Epithelial cell of proximal tubule (primary cell): ENCODE data around the gene NLGN4X. TPM values are rescaled to one million over a fixed set of nuclear protein-coding genes. Genes with fewer than 3 reads are reported as not detected.
"Not testable (repeated sequence)": the region's sequence is repeated elsewhere in the genome, so short reads cannot be mapped to it uniquely, and the experiment has no call there.

Source experiments
- DNase-seq: peaks from one replicate; pipeline ENCODE4 v3.0.0-alpha.2; 2011; ENCODE audit warnings: low read depth
- H3K4me3 ChIP-seq: 2 replicates; pipeline ENCODE4 v1.5.1; 2011; ENCODE audit warnings: low read depth, mild to moderate bottlenecking, low read length
- CTCF ChIP-seq: conservative IDR thresholded peaks from 2 replicates; pipeline ENCODE4 v1.5.1; 2012; ENCODE audit warnings: low read depth, mild to moderate bottlenecking, low read length
- total RNA-seq: library from RNA; depleted of rRNA; stranded (reverse); fragments of >200 nt; gene quantifications from 2 replicates; pipeline ENCODE4 v1.2.3, GENCODE V29; 2015

The NLGN4X gene
- total RNA-seq, 1 donor from 2014 or later = 0.69 TPM

- no peak for DNase-seq
- no peak overlapping the region for H3K4me3 ChIP-seq
- TF ChIP-seq CTCF = no peak
Observed at GRCh38 chrX:5907207-5907606, 321.5 kb downstream of the NLGN4X start.

- not testable (repeated sequence) for DNase-seq, H3K4me3 ChIP-seq
Observed at GRCh38 chrX:5903586-5904190, 325.0 kb downstream of the NLGN4X start.

DNA sequence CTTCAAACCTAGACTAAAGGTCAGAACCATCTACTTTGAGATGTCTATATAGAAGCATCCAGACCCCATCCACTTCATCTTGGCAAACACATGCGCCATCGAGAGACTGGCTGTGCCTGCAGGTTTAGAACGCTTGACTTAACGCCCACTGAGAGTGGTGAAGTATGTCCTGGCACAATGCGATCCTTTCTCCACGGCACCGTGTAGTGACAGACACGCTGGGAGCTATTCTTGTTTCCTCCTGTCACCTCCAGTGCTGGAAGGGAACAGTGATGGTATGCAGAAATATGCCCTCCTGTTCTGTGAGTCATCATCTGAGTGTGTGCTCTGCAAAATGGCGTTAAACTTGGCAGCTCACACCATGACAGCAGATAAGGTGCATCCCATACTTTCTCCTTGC is 330.2 kb downstream of the NLGN4X start:
- DNase-seq = no peak
- no peak overlapping the region for H3K4me3 ChIP-seq
- TF ChIP-seq CTCF = no peak

- TF ChIP-seq CTCF = no peak
- H3K4me3 ChIP-seq = no peak overlapping the region
- DNase-seq = no peak
Observed at GRCh38 chrX:5891378-5891777, 337.3 kb downstream of the NLGN4X start.

DNA sequence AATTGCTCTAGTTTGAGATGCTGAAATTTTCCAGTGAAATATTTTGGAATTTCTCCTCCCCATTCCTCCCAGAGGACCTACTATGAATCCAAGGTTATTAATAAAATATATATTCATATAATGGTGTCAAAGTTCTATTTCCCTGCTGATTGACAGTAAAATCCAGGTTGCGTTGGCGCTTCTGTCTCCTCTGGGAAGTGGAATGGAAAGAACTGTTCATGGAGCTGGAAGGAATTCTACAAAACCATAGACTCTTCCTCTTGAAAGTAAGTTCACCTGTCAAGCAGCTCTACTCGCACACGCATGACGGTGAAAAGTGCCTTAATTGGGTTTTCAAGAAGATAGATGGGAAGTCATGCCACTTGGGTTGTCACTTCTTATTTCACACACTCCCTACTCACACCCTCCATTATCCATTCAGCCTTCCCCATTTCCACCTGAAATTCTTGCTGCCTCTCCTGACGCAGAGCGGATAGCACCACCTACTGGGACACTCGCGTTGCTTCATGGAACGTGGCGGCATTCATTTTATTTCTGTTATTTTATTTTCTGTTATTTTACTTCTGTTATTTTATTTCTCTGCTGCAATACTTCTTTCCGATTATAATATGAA is 351.6 kb downstream of the NLGN4X start:
- no peak overlapping the region for H3K4me3 ChIP-seq
- DNase-seq = no peak
- peak; percentile 63 for TF ChIP-seq CTCF

DNA sequence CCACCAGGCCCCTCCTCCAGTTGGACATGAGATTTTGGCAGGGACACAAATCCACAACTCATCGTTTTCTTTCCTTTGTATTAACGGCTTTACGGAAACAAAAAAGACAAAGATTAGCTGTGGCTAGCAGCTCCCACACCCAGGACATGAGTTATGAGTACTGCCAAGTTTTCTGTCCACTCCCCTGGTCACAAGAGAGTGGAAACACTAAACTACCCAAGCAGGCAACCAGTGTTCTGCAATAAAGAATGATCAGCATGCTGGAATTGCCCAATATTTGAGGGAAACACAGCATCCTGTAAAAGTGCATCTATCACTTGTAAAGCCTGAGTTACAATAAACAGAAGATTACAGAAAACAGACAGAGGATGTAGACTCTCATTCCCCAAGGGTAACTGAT is 358.4 kb downstream of the NLGN4X start:
- no peak for TF ChIP-seq CTCF
- H3K4me3 ChIP-seq = no peak overlapping the region
- DNase-seq = no peak

GRCh38 chrX:5869786-5870185 is 358.9 kb downstream of the NLGN4X start:
- no peak for TF ChIP-seq CTCF
- no peak for DNase-seq
- no peak overlapping the region for H3K4me3 ChIP-seq
